Fibroblast of lung (primary cell): ENCODE measurements around the gene SPATA46. TPM values are rescaled to one million over a fixed set of nuclear protein-coding genes. Genes with fewer than 3 reads are reported as not detected.

Experiments used
- DNase-seq, 2 donors: peaks; one replicate each; pipeline versions ENCODE4 v3.0.0 to v3.0.0-alpha.2; 2010; ENCODE audit warnings: low read depth in 2 of 2
- H2AFZ ChIP-seq: 2 replicates; pipeline ENCODE4 v1.5.1; 2012; ENCODE audit warnings: low read length, control low read depth, inconsistent platforms
- H3K27ac ChIP-seq: 2 replicates; pipeline ENCODE4 v1.5.1; 2011; ENCODE audit warnings: low read length, control low read depth; ENCODE audit not compliant: insufficient read depth
- H3K27me3 ChIP-seq: 2 replicates; pipeline ENCODE4 v1.5.1; 2011; ENCODE audit warnings: mild to moderate bottlenecking, low read length; ENCODE audit not compliant: control insufficient read depth, insufficient read depth
- H3K36me3 ChIP-seq: 2 replicates; pipeline ENCODE4 v1.5.1; 2011; ENCODE audit warnings: low read length; ENCODE audit not compliant: control insufficient read depth, insufficient read depth
- H3K4me1 ChIP-seq: 2 replicates; pipeline ENCODE4 v1.5.1; 2011; ENCODE audit warnings: low read length; ENCODE audit not compliant: control insufficient read depth, insufficient read depth; ENCODE audit errors: extremely low read depth
- H3K4me2 ChIP-seq: 2 replicates; pipeline ENCODE4 v1.5.1; 2011; ENCODE audit warnings: low read length, control low read depth; ENCODE audit not compliant: insufficient read depth; ENCODE audit errors: extremely low read depth
- H3K4me3 ChIP-seq, 4 experiments: fragments of 200-600 bp in 1 of 4; sonication (generic) in 1 of 4; replicated peaks in 1 of 4; 2 replicates each; pipeline ENCODE4 v1.5.1; 2011 to 2016; ENCODE audit warnings: low read length in 4 of 4, low read depth in 3 of 4, mild to moderate bottlenecking in 3 of 4, control low read depth in 2 of 4, inconsistent platforms in 1 of 4, mixed read lengths in 1 of 4; ENCODE audit not compliant: insufficient read depth in 1 of 4; ENCODE audit errors: control extremely low read depth in 1 of 4
- H3K79me2 ChIP-seq: 2 replicates; pipeline ENCODE4 v1.5.1; 2012; ENCODE audit warnings: mild to moderate bottlenecking, low read length, inconsistent platforms; ENCODE audit not compliant: control insufficient read depth, insufficient read depth
- H3K9ac ChIP-seq: 2 replicates; pipeline ENCODE4 v1.5.1; 2011; ENCODE audit warnings: mild to moderate bottlenecking, low read length, control low read depth; ENCODE audit not compliant: insufficient read depth
- H3K9me3 ChIP-seq: 2 replicates; pipeline ENCODE4 v1.5.1; 2012; ENCODE audit warnings: low read depth, low read length; ENCODE audit not compliant: control insufficient read depth, insufficient read depth
- H4K20me1 ChIP-seq: 2 replicates; pipeline ENCODE4 v1.5.1; 2011; ENCODE audit warnings: low read length; ENCODE audit not compliant: control insufficient read depth, insufficient read depth; ENCODE audit errors: extremely low read depth
- EZH2 ChIP-seq: IDR thresholded peaks from 2 replicates; pipeline ENCODE4 v1.5.1; 2012; ENCODE audit warnings: low read length, control low read depth, mild to moderate bottlenecking; ENCODE audit errors: missing control alignments
- polyA plus RNA-seq, 2 donors: library from polyadenylated mRNA; depleted of rRNA in 1 of 2; stranded (reverse) in 1 of 2; unstranded in 1 of 2; fragments of >200 nt; gene quantifications; 2 replicates each; pipeline ENCODE4 v1.2.1, GENCODE V29; 2011 to 2012; ENCODE audit warnings: missing spikeins in 1 of 2
- total RNA-seq: library from RNA; depleted of rRNA; stranded (reverse); fragments of >200 nt; gene quantifications from 2 replicates; pipeline ENCODE4 v1.2.1, GENCODE V29; 2014
- TF ChIP-seq, protein P1 (sequence below), 2 donors: IDR thresholded peaks in 1 of 2; conservative IDR thresholded peaks in 1 of 2; 1 replicate in 1 of 2; 2 replicates in 1 of 2; pipeline ENCODE4 v1.5.1; 2011 to 2012; ENCODE audit warnings: low read length in 2 of 2, control low read depth in 1 of 2, inconsistent platforms in 1 of 2, low read depth in 1 of 2, mild to moderate bottlenecking in 1 of 2

Gene SPATA46
- total and polyA plus RNA-seq, 2 donors (not counting 1 experiment from before 2014, with no cell fraction given) = not detected

DNA sequence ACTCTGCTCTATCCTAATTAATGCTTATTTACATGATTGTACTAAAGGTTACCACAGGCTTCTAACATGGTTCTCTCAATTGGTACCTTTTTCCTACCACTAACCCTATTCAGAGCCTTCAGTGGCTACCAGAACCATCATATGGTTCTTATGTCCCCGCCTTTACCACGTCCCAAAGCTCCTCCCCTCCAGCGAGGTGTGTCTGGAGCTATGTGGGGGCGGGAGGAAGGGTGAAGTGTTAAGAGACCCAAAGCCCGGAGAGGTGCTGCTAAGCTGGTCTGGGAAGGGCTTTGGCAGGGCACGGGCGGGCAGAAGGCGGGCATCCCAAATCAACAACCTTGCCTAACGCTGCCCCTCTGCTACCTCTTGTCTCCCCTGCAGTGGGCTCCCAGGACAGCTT, 10.0 kb downstream of the SPATA46 start:
- Histone ChIP-seq H3K4me1 (no peaks in the 10 kb centered on the region), H3K9me3 (no peaks in the 10 kb centered on the region), H2AFZ (no peak overlapping the region), H3K9ac (no peak overlapping the region), H3K27ac (no peak overlapping the region), H3K79me2 (no peaks in the 10 kb centered on the region), H3K4me3 (peak overlapping the region in 2 of 4 experiments; percentile 11 to 46), H3K4me2 (no peak overlapping the region), H3K36me3 (no peaks in the 10 kb centered on the region), H4K20me1 (no peaks in the 10 kb centered on the region), H3K27me3 (peaks cover 2% of the 10 kb centered on the region)
- no peak for TF ChIP-seq EZH2
- TF ChIP-seq, protein P1, sequence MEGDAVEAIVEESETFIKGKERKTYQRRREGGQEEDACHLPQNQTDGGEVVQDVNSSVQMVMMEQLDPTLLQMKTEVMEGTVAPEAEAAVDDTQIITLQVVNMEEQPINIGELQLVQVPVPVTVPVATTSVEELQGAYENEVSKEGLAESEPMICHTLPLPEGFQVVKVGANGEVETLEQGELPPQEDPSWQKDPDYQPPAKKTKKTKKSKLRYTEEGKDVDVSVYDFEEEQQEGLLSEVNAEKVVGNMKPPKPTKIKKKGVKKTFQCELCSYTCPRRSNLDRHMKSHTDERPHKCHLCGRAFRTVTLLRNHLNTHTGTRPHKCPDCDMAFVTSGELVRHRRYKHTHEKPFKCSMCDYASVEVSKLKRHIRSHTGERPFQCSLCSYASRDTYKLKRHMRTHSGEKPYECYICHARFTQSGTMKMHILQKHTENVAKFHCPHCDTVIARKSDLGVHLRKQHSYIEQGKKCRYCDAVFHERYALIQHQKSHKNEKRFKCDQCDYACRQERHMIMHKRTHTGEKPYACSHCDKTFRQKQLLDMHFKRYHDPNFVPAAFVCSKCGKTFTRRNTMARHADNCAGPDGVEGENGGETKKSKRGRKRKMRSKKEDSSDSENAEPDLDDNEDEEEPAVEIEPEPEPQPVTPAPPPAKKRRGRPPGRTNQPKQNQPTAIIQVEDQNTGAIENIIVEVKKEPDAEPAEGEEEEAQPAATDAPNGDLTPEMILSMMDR (conservative IDR thresholded peaks at IDR 0.05 in 1 of 2, IDR thresholded peaks at IDR 0.05 in 1 of 2; ENCODE audit: low read depth in 1 of 2, low read length in 2 of 2) = no peak
- DNase-seq = no peak

DNA sequence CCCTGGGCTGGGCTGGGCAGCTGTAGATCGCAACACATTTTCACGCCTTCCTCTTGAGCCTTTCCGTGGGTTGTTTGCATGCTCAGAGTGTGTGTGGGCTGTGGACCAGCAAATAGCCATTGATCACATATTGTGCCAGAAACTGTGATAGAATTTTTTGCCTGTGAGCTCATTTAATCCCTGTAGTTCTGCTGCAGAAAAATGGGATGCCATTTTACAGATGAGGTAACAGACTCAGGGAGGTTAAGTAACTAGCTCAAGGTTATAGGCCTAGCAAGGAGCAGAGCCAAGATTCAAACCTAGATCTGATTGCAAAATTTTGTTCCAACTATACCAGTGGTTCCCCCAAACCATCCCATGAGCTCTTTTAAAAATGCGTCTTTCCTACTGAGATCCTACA, 10.5 kb downstream of the SPATA46 start:
- Histone ChIP-seq H3K27ac (no peak overlapping the region), H3K4me2 (no peak overlapping the region), H3K27me3 (peaks cover 2% of the 10 kb centered on the region), H3K9ac (no peak overlapping the region), H2AFZ (no peak overlapping the region), H4K20me1 (no peaks in the 10 kb centered on the region), H3K4me3 (no peak overlapping the region), H3K79me2 (no peaks in the 10 kb centered on the region), H3K4me1 (no peaks in the 10 kb centered on the region), H3K9me3 (no peaks in the 10 kb centered on the region), H3K36me3 (no peaks in the 10 kb centered on the region)
- TF ChIP-seq EZH2 = no peak
- TF ChIP-seq, protein P1 (conservative IDR thresholded peaks at IDR 0.05 in 1 of 2, IDR thresholded peaks at IDR 0.05 in 1 of 2; ENCODE audit: low read depth in 1 of 2, low read length in 2 of 2) = no peak
- DNase-seq = peak in 1 of 2 donors; percentile 29

DNA sequence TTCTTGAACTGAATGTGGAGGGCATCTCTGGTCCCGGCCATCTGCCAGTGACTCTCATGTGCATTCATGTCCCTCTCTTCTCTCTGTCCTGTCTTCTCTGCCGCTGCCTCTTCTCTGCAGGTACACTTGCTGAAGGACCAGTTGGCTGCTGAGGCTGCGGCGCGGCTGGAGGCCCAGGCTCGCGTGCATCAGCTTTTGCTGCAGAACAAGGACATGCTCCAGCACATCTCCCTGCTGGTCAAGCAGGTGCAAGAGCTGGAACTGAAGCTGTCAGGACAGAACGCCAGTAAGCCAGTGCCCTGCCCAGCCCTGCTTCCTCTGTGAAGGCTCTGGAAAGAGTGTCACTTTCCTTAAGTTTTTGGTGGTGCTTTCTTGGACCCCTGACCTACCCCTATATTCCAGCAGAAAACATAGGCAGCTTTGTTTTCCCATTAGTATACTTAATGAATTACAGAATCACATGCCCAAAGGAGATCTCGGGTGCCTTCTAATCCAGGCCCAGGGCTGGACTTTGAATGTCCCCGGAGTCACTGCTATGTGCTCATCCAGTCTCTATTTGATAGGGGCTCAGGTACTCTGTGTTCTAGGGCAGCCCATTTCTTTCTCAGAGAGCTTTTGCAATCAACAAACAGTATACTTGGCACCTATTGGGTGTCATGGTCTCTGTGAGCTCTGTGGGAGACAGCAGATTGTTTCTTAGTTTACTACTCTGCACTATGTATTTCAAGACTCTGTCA, 11.2 kb downstream of the SPATA46 start:
- no peak overlapping the region for H3K27ac ChIP-seq
- H3K27me3 ChIP-seq = peaks cover 2% of the 10 kb centered on the region
- no peaks in the 10 kb centered on the region for H3K4me1 ChIP-seq
- H3K79me2 ChIP-seq = no peaks in the 10 kb centered on the region
- no peaks in the 10 kb centered on the region for H3K9me3 ChIP-seq
- H3K36me3 ChIP-seq = no peaks in the 10 kb centered on the region
- TF ChIP-seq, protein P1 (conservative IDR thresholded peaks at IDR 0.05 in 1 of 2, IDR thresholded peaks at IDR 0.05 in 1 of 2; ENCODE audit: low read depth in 1 of 2, low read length in 2 of 2) = no peak
- no peak for TF ChIP-seq EZH2
- H2AFZ ChIP-seq = no peak overlapping the region
- no peak overlapping the region for H3K4me2 ChIP-seq
- H3K9ac ChIP-seq = no peak overlapping the region
- DNase-seq = no peak
- H3K4me3 ChIP-seq = no peak overlapping the region
- no peaks in the 10 kb centered on the region for H4K20me1 ChIP-seq
